Gastroesophageal sphincter (tissue), 4 donors: ENCODE results near the gene RNPS1. TPM values are rescaled to one million over a fixed set of nuclear protein-coding genes. Genes with fewer than 3 reads are reported as not detected.
"Not testable (repeated sequence)": the region's sequence is repeated elsewhere in the genome, so short reads cannot be mapped to it uniquely, and the experiment has no call there.

Experiments used
- ATAC-seq: fragments of 150-250 bp; one replicate; pipeline ENCODE4 v1.9.1; 2016; ENCODE audit warnings: mild to moderate bottlenecking, moderate library complexity
- H3K27ac ChIP-seq, 4 donors: fragments of 200-600 bp; sonication (generic) in 3 of 4; 1 replicate in 3 of 4; 2 replicates in 1 of 4; pipeline ENCODE4 v1.5.1; 2016 to 2019
- H3K27me3 ChIP-seq: fragments of 200-600 bp; sonication (generic); one replicate; pipeline ENCODE4 v1.5.1; 2019
- H3K36me3 ChIP-seq, 2 donors: fragments of 200-600 bp; sonication (generic); one replicate each; pipeline ENCODE4 v1.5.1; 2019; ENCODE audit warnings: control low read depth in 1 of 2
- H3K4me1 ChIP-seq, 3 donors: fragments of 200-600 bp; sonication (generic); 1 replicate in 2 of 3; 2 replicates in 1 of 3; pipeline ENCODE4 v1.5.1; 2016 to 2019; ENCODE audit warnings: control low read depth in 2 of 3
- H3K4me3 ChIP-seq, 2 donors: fragments of 200-600 bp; sonication (generic); one replicate each; pipeline ENCODE4 v1.5.1; 2019; ENCODE audit warnings: mild to moderate bottlenecking in 1 of 2, moderate library complexity in 1 of 2
- H3K9me3 ChIP-seq, 3 donors: fragments of 200-600 bp; sonication (generic); one replicate each; pipeline ENCODE4 v1.5.1; 2017 to 2019; ENCODE audit warnings: control low read depth in 2 of 3
- EP300 ChIP-seq: sonication (generic); formaldehyde crosslinking; IDR thresholded peaks from one replicate; pipeline ENCODE4 v1.6.1; 2017; ENCODE audit warnings: antibody characterized with exemption, mild to moderate bottlenecking
- POLR2A ChIP-seq, 2 donors: fragments of 450-650 bp; IDR thresholded peaks; one replicate each; pipeline ENCODE4 v1.6.1; 2017; ENCODE audit warnings: antibody characterized with exemption in 2 of 2, mild to moderate bottlenecking in 2 of 2, moderate library complexity in 1 of 2
- POLR2AphosphoS5 ChIP-seq: sonication (generic); formaldehyde crosslinking; IDR thresholded peaks from one replicate; pipeline ENCODE4 v1.6.1; 2017; ENCODE audit warnings: antibody characterized with exemption
- WGBS, 2 donors: methylation state at CpG; one replicate each; pipeline ENCODE4 v1.1.5; 2018; ENCODE audit warnings: low coverage in 1 of 2; 5-methylcytosine and 5-hydroxymethylcytosine counted together
- total RNA-seq, 4 donors: library from RNA; depleted of rRNA; stranded (reverse); fragments of >200 nt; gene quantifications; one replicate each; pipeline ENCODE4 v1.1.0, GENCODE V29; 2016
- TF ChIP-seq, protein P1 (sequence below), 4 experiments: fragments of 200-600 bp in 2 of 4; fragments of 450-650 bp in 2 of 4; sonication (generic) in 1 of 4; IDR thresholded peaks; one replicate each; pipeline ENCODE4 v1.5.1; 2017 to 2019; ENCODE audit warnings: antibody characterized with exemption in 4 of 4, mild to moderate bottlenecking in 2 of 4, moderate library complexity in 2 of 4

Gene RNPS1
- total RNA-seq, 4 donors from 2014 or later = 117 to 171 (median 128) TPM

DNA sequence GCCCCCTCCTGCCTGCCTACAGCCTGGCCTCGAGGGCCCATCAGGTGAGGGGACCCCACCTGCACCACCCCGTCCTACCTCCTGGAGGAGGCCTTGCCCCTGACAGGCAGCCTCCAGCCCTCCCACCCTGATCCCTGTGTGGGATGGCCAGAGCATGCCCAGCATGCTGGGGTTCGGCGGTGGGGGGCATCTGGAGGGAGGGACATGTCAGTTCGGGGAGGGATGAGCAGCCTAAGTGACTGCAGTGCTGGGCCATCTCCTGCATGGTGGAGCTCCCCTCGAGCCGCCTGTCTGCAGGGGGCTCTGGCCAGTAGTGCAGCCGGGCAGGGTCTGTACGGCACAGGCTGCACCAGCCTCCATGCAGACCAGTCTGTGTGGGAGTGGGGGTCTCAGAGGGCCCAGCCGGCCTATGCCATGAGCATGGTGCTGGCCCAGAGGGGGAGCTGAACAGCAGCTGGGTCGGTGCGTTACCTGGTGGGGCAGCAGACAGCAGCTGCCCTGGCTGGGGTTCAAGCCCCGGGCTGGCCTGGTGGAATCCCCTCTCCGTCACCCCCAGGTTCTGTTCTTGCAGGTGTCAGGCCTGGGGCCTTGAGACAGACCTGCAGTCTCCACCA lies 4.0 kb upstream of the RNPS1 start:
- TF ChIP-seq POLR2A (IDR thresholded peaks at IDR 0.05) (no peak), POLR2AphosphoS5 (no peak), EP300 (no peak)
- TF ChIP-seq, protein P1, sequence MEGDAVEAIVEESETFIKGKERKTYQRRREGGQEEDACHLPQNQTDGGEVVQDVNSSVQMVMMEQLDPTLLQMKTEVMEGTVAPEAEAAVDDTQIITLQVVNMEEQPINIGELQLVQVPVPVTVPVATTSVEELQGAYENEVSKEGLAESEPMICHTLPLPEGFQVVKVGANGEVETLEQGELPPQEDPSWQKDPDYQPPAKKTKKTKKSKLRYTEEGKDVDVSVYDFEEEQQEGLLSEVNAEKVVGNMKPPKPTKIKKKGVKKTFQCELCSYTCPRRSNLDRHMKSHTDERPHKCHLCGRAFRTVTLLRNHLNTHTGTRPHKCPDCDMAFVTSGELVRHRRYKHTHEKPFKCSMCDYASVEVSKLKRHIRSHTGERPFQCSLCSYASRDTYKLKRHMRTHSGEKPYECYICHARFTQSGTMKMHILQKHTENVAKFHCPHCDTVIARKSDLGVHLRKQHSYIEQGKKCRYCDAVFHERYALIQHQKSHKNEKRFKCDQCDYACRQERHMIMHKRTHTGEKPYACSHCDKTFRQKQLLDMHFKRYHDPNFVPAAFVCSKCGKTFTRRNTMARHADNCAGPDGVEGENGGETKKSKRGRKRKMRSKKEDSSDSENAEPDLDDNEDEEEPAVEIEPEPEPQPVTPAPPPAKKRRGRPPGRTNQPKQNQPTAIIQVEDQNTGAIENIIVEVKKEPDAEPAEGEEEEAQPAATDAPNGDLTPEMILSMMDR (IDR thresholded peaks at IDR 0.05) = no peak
- H3K9me3 ChIP-seq = no peaks in the 10 kb centered on the region
- peaks cover 0 to 37% (median 9%) of the 10 kb centered on the region in 3 donors for H3K4me1 ChIP-seq
- no peak overlapping the region for H3K27ac ChIP-seq
- no peak for ATAC-seq
- no peaks in the 10 kb centered on the region for H3K27me3 ChIP-seq
- no peak overlapping the region for H3K4me3 ChIP-seq
- 88% methylated on average over 4 of the region's 14 CpGs; no CpG with 5 or more reads in 1 of the 2 donors for WGBS, 2 donors
- peaks cover 0 to 13% of the 10 kb centered on the region in 2 donors for H3K36me3 ChIP-seq

DNA sequence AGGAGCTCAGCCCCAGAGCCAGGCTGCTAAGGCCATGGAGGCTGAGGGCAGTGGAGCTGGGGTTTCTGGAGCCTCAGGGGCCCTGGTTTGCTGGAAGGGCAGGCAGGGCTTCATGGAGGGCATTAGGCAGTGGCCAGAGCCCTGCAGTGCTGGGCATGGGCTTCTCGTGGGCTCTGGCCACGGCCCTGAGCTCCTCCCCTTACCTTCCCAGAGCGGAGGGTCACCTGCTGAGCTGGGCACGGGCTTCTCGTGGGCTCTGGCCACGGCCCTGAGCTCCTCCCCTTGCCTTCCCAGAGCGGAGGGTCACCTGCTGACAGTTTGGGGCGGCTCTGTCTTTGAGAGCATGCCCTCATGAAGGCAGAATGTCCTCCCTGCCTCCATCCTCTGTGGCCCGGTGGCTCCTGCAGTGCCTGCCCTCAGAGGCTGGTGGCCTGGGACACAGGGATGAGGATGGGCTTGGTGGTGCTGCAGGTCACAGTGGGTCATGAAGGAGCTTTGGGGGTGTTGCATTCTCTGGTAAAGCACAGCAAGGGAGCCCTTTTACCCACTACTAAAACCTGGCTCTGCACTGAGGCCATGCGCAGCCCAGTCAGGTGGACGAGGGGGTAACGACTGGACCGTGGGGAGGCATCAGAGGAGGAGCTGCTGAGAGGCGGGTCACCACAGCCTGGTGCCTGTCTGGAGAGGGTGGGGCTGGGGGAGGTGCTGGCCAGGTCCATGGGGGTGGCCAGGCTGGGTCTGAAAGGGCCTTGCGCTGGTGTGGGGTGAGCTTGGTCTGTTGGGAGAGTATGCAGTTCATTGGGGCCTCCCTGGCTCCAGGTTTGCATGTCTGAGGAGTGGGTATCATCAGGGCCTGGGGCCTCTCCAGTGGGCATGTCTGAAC lies 2.9 kb upstream of the RNPS1 start:
- no CpG with 5 or more reads among the region's 15 CpGs for WGBS, 2 donors
- Histone ChIP-seq H3K27ac (no peak overlapping the region), H3K9me3 (no peaks in the 10 kb centered on the region), H3K4me1 (peaks cover 0 to 48% (median 13%) of the 10 kb centered on the region in 3 donors), H3K36me3 (peaks cover 0 to 2% of the 10 kb centered on the region in 2 donors), H3K27me3 (no peaks in the 10 kb centered on the region), H3K4me3 (no peak overlapping the region)
- TF ChIP-seq EP300 = no peak
- TF ChIP-seq, protein P1 (IDR thresholded peaks at IDR 0.05) = no peak
- ATAC-seq = no peak

DNA sequence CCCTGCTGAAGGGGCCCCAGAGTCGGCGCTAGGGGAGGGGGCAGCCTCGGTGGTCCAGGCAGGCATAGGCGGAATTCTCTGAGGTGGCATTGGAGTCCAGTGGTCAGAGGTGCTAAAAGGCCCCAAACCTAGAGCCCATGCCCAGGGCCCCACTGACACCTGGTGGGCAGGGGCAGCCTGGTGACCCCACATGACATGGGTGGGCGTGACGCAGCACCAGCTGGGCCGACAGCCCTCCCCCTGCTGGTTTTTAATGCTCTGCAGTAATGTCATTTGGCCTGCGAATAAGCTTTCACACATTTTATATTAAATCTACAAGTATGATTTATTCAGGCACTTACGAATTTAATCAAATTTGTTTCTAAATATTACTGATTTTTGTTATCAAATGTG lies 2.1 kb upstream of the RNPS1 start:
- no peak for TF ChIP-seq POLR2A (IDR thresholded peaks at IDR 0.05)
- no peak for TF ChIP-seq EP300
- TF ChIP-seq POLR2AphosphoS5 = no peak
- TF ChIP-seq, protein P1 (IDR thresholded peaks at IDR 0.05) = no peak
- peak overlapping the region in 2 of 4 donors; percentile 94 to 96 for H3K27ac ChIP-seq
- H3K4me3 ChIP-seq = no peak overlapping the region
- peaks cover 0 to 4% of the 10 kb centered on the region in 2 donors for H3K36me3 ChIP-seq
- no peaks in the 10 kb centered on the region for H3K27me3 ChIP-seq
- 60 to 86% methylated on average over 2 to 6 of the region's 9 CpGs for WGBS, 2 donors
- no peak for ATAC-seq
- peaks cover 0 to 56% (median 18%) of the 10 kb centered on the region in 3 donors for H3K4me1 ChIP-seq
- no peaks in the 10 kb centered on the region for H3K9me3 ChIP-seq

DNA sequence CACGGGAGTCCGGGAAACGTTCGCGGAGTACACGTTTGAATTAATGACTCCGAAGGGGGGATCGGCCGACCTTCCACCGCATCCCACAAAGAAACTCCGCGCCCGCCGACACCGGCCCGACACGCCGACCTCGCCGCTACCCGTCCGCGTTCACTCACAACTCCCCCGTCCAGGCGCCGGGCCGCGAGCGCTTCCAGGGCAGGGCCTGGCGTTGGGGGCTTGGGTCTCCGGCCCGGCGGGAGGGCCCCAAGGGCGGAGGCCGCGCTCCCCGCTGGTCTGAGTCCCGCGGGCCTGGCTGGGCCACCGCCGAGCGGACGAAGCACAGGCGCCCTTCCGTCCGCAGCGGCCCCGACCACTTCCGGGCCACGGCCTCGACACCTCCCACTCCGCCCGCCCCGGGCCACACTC lies 417 bp downstream of the RNPS1 start:
- TF ChIP-seq, protein P1 (IDR thresholded peaks at IDR 0.05) = peak in 1 of 4 experiments; percentile 13
- H3K36me3 ChIP-seq = peaks cover 0 to 29% of the 10 kb centered on the region in 2 donors
- 0% methylated on average over 6 of the region's 54 CpGs; no CpG with 5 or more reads in 1 of the 2 donors for WGBS, 2 donors
- H3K4me3 ChIP-seq = peak overlapping the region; percentile 71 to 83
- not testable (repeated sequence) for H3K27me3 ChIP-seq, H3K9me3 ChIP-seq
- H3K27ac ChIP-seq = peak overlapping the region; percentile 68 to 96 (median 95)
- peak; percentile 85 for ATAC-seq
- peaks cover 0 to 70% (median 21%) of the 10 kb centered on the region in 3 donors for H3K4me1 ChIP-seq

DNA sequence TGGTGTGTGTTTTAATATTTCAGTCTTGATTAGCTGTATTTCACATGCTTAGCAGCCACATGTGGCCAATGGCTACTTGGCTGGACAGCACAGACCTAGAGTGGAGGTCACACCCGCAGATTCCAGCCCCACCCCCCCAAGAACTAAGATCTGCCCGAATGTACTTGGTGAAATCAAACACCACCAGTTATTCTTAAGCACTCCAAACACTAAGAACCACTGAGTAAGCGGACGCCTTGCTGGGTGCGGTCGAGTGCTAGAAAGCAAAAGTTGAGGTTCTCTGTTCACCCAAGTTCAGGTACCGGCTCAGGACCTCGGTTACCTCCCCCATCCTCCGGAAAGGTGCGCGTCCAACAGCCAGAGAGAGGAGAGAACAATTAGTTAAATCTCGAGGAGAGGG lies 1.0 kb downstream of the RNPS1 start:
- WGBS, 2 donors = 0 to 13% methylated on average over 1 to 6 of the region's 12 CpGs
- not testable (repeated sequence) for ATAC-seq, H3K9me3 ChIP-seq, H3K27me3 ChIP-seq
- peak overlapping the region in 3 of 4 donors; percentile 94 to 96 (median 96) for H3K27ac ChIP-seq
- H3K4me3 ChIP-seq = peak overlapping the region; percentile 71 to 83
- peaks cover 0 to 70% (median 21%) of the 10 kb centered on the region in 3 donors for H3K4me1 ChIP-seq
- H3K36me3 ChIP-seq = peaks cover 0 to 35% of the 10 kb centered on the region in 2 donors

DNA sequence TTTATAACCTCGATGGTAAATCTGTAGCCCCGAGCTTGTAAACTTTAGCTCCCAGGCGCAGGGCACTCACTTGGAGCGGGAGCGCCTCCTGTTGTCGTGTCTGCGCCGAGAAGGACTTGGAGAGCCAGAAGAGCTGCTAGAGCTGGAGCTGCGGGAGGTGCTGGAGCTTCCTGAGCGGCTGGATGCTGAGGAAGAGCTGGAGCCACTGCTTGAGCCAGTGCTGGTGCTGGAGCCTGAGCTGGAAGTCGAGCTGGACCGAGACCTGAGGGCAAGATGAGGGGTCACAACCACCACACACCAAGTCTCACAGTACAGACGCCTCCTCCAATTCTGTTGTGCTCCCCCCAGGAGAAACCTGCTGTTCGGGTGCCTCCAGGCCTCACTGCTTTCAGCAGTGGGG lies 4.9 kb downstream of the RNPS1 start:
- ATAC-seq, H3K27me3 ChIP-seq, H3K4me3 ChIP-seq, H3K27ac ChIP-seq, H3K9me3 ChIP-seq: not testable (repeated sequence)
- H3K36me3 ChIP-seq = peaks cover 0 to 74% of the 10 kb centered on the region in 2 donors
- WGBS, 2 donors = 67% methylated on average over 1 to 5 of the region's 14 CpGs
- H3K4me1 ChIP-seq = peaks cover 0 to 36% (median 12%) of the 10 kb centered on the region in 3 donors
